ENCODE measurements around the gene PRDM8.

The PRDM8 gene

DNA sequence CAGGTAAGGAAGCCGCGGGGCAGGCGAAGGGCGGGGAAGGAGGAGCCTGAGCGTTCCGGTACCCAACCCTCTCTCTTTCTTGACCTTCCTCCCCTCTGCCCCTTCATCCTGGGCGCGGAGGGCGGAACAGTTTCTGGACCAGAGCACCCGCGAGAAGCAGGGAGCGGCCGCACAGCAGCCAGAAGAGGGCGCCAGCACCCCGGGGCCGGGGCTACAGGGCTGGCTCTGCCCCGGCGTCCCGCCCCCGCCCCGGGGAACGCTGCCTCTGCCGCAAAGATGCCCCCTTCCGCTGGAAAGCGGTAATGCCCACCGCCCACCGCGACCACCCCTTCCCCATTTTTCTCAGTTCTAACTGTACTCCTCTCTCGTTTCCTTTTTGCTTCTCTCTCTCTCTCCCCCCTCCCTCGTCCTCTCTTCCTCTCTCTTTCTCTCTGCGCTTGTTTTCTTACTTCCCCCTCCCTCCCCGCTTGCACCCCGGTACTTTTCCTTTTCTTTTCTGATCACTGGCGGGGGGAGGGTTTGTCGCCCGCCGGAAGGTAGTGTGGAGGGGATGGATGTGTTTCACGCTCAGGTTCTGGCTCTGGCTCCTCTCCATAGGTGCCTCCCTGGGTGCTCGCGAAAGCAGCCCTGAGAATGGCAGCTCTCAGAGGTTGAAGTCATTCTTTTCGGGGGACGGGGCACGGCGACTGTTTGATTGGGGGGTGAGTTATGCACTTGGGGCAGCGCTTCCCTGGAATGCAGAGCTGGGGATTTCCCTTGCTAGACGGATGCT is 13.1 kb upstream of the PRDM8 start:
- peak; percentile 77 for DNase-seq

DNA sequence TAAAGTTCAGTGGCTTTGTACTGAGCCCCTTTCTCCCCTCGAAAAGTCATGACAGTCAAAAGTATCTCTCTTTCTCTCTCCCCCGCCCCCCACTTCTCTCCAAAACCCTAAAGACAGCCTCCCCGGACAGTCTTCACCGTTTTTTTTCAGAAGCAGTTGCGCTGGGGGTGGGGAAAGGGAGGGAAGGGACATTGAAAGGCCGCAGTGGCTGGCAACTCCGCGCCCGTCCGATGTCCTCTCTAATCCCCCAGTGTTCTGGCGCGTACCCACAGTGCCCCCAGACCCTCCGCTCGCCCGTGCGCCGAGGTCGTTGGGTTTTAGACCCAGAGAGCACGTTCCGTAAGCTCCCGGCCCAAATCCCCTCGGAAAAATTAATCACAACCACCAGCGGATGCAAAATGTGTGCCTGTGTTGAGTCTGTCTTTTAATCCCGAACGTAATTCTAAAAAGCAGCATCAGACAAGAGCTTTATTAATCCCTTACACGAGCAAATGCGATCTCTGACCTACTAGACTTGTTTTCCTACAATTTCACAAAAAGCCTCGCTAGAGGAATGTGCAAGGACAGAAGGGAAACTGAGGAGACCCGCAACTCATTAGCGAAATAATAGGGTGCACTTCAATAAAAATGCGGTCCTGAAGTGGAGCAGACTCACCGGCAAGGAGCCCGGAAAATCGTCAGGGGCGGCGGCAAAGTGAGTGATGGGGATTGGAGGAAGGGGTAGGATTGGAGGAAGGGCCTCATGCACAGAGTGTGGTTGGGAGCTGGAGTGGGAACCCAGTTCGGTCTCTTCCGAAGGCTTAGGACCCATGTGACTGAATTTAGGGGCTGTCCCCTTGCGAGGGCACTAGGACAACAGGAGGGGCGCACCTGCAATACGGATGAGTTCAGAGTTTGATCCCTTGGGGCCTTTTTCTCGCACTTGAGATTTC is 12.2 kb upstream of the PRDM8 start:
- DNase-seq = no peak

DNA sequence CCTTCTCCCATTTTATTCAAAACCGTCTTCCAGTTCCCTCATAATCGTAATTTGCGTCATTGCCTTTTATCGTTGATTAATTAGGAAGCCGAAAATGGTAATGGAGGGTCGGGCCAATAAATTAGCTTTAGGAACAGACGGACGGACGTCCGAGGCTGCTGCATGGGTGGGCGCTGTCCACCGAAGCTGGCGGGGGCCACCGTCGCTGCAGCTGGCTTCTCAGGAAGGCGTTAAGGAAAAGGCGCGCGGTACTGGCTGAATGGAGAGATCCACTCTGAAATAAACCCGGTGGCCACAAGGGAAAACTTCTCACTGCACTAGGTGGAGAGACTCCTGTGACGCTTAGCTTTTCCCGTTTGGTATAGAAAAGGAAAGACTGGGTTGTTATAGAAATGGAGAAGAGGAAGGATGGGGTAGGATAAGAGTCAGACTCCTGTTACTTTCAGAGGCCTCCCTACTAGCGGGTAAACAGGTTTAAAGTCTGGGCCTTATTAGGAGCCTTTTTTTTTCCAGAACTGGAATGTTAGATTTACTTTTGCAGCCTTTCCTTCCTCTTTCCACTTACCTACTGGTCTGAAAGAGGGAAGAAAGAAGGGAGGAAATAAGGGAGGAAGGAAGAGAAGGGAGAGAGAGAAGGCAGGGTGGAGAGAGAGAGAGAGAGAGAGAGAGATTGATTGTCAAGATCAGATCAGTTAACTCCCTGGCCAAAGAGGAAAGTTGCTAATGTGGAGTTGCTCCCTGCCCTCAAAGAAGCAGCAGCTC is 11.3 kb upstream of the PRDM8 start:
- no peak for DNase-seq

DNA sequence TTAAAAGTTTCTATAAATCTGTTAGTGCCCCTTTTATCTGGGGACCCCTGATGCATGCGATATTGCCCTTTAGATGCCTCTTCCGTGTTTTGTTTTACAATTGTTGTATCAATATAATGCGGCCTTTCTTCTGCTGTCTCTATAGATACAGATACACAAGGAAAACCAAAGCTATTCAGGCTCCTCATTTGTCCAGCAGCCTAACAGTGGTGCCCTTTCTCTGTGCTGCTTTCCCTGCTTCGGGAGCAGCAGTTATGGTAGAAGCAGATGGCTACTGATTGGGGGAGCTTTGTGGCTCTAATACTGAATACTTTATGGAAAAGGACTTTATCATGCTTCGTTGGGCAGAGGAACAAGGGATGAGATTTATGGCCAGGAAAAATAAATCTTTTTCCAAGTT is 10.6 kb upstream of the PRDM8 start:
- no peak for DNase-seq

DNA sequence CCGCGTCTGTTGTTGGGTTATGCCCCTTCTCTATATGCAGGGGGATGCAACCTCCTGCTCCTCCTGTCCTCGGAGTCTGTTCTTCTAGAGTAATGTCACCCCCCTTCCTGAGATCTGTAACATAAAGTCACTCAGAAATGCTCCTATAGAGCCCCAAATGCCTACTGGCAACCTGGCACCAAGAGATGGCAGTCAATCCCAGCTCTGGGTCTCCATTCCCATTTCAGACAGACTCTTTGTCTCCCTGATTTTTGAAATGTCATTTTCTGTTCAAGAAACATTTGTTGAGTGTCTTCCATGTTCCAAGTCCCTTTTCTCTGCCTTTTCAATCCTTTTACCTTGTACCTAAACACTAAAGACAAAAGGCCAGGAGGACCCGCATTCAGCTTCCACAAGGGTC is 9.6 kb upstream of the PRDM8 start:
- no peak for DNase-seq

DNA sequence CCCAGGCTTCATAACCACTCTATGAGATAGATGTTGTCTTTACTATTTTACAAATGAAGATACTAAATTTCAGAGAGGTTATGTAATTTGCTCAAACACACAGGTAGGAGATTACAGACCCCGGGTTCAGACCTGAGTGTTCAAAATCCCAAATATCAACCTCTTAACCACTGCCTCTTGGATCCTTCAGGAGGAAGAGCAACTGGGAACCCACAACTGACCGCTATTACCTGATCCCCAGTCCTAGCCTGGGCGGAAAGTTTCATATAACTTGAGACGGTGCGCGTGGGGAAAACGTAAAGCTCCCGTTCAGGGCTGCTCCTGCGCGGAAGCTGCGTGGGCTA is 8.9 kb upstream of the PRDM8 start:
- DNase-seq = no peak

DNA sequence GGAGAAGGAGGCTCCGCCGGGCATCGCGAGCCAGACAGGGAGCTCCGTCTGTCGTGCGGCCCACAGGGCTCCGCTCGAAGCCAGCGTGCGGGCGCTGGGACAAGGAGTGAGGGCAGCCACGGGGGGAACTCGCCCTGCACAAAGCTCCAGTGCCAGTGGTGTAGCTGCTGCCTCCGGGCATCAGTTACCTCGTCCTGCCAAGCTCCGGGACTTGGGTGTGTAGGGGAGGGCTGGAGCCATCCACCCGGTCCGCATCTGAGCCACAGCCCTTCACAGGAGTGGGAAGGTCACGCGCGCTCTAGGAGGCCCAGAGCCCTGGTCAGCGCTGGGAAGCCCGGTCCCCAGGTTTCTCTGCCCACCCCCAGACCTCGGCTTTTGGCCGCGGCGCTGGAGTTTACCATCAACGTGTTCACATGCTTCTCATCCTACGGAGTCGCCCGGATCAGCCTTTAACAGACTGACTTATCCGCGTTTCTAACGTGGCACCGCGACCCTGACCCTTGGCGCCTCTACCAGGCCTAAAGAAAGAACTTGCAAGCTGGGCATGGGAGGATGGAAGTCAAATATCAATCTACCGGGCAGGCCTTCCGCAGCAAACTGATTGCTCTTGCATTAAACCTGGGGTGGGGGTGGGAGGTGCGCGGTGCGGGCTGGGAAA is 8.4 kb upstream of the PRDM8 start:
- DNase-seq = no peak

DNA sequence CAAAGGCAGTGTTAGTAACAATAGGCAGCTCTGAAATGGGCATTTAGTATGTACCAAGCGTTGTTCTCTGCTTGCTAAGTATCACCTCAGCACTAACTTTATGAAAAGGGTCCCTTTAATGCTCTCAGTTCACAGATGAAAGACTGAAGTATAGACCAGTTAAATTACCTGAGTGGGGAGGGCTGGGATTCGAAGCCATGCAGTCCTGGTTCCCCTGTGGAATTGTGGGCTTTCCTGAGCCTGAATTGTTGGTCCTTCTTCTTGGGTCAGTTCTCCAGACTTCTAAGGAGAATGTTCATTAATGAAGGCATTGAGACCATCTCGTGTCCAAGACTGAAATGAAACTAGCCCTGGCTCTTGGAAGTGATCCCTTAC is 7.7 kb upstream of the PRDM8 start:
- no peak for DNase-seq

DNA sequence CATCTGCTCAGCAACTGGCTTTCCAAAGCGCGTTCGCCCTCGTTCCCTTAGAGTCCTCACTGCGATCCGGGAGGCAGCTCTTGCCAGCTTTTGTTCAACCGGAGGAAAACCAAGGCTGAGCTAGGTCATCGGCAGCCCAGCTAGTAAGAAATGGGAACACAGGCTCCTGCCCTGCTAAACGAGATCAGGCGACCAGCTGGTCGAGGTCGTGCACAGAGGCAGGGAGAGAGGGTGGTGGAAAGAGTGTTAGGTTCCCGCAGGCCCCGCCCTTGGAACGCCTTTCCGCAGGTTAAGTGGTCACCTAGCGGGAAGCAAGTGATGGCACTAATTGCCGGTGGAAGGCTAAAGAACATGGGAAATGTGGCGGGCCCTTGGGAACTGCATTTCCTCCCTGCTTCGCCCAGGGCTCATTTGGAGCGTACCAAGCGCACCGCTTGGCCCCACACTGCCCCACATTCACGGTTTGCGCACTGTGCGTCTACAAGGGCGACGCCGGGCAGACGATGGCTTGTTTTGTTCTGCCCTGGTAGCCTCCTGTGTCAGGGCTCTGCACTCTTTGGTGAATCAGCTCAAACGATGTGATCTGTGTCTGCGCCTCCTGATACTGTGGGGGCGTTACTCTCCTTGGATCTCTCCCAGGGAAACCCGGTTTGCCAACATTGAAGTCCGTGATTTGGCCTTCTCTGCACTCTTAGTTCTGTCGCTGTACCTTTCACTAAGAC is 7.2 kb upstream of the PRDM8 start:
- no peak for DNase-seq

DNA sequence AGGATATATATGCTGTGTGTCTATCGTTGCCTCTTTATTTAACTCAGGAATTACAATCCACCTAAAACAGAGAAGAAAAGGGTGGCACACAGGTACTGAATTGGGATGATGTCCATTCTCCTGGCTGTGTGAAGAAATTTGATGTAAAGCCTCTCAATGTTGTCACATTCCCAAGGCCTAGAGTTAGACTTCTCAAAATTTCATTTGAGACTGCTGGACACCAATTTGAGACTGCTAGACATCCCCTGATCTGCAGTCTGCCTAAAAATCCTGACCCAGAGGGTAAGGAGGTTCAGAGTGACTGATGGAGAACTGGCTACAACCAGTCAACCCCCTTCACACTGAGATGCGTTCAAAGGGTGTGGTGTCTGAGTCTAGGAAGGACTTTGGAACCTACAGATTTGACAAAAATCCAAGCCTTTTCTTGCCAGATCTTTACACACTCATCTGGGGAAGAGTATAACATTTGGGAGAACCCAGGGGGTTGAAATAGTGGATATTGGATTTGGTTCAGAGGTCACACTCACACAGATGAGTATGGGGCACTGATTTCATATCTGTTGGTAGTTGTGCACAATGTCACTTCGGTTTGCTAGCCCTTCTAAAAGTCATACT is 4.9 kb upstream of the PRDM8 start:
- no peak for DNase-seq

DNA sequence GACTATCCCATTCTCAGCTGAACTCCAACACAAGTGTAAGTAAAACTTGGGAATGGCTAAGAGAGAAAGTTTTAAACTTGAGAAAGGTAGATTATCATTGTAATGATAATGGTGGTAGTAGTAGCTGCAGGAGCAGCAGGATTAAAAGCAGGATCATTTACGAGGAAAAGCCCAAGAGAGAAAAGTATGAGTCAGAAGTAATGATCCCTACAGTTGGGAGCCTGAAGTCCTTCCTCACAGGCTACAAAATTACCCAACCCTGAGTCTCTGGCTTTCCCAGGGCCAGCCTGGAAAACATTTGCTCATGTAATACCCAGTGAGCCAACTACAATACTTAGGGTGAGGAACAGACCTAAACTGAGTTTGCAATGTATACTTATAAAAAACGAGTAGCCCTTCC is 4.4 kb upstream of the PRDM8 start:
- DNase-seq = no peak

DNA sequence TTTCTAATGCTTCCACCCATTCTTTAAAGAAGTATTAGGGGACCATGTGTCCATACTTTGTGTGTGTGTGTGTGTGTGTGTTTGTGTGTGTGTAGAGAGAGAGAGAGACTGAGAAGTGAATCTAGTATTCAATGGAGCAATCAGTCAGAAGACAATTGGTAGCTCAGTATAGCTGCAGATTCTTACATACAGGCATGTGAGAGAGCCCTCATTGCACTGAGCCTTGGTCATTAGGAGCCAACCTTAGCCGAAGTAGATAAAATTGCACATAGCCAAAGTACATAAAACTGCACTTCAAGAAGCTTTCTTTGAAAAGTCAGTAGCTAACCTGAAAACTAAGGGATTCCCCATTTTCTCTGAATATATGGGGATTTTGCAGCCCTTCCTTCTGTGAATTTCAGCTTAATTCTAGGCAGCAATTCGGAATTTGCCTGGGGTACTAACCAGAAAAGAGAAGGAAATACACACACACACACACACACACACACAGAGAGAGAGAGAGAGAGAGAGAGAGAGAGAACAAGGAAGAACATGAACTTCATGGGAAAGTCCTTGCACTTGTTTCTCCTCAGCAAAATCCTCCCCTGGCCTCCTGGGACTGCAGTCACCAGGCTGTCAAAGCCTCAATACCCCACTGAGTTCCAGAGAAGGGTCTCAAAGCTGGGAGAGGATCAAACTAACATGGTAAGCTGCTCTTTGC is 1.7 kb upstream of the PRDM8 start:
- DNase-seq = no peak

DNA sequence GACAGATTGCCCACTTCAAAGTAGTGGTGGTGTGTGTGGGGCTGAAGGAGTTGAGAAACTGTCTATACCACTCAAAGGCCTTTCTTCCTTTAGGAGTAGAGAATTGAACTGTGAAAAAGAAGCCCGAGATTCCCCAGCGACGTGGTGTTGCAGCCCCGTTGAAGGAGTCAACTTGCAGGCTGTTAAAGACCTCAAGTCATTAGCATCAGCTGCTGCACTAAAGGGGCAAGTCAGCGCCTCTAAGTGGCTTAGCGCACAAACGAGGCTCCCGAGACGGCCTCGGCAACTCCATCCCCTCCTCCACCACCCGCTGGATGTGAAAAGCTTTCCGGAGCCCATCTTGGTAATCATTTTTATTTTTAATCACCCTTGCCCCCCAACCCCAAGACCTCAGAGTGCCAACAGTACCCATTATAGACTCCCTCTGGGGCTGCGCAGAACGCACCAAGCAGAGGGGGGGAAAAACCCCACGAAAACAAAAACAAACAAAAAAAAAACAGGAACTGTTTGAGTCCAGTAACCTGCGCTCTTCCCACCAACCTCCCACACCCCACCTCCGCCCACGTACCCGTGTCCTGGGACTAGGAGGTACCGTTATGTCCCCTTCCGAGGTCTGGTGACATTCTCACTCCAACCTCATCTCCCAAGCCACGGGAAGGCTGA is 913 bp upstream of the PRDM8 start:
- DNase-seq = no peak

DNA sequence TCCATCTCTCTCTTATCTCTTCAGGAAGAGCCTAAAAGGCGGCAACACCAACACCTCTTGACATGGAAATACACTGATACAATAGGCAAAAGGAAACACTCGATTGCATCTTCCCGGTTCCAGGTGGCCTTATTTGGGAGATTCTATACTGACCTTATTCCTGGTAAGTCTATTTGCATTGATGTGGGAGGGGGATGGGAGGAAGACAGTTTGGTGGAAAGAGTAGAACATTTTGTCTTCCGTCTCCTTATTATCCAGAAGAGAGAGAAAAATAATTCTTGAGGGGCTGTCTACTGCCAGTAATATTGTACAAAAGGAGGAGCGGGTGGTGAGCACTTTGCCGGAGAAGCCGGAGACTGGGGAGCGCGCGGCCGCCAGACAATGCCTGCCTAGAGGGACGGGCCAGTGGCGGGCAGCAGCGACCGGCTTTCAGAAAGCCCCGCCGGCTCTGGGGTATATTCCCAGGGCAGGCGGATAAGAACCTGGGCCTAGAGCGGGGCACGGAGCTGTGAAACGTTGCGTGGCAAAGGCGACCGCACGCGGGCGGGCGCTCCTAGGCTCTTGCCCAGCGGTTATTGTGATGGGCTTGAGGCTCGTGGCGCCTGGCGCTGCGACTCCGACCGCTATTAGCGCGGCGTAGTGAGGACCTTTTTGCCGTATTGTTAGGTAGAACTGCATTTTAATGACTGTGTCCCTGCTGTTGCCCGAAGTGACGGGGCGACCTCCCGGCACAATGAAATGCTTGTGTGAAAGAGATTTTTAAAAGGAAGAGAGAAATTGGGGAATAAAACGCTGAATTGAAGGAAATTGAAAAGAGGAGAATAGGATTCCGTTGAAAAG is 518 bp downstream of the PRDM8 start:
- DNase-seq = peak; percentile 39

DNA sequence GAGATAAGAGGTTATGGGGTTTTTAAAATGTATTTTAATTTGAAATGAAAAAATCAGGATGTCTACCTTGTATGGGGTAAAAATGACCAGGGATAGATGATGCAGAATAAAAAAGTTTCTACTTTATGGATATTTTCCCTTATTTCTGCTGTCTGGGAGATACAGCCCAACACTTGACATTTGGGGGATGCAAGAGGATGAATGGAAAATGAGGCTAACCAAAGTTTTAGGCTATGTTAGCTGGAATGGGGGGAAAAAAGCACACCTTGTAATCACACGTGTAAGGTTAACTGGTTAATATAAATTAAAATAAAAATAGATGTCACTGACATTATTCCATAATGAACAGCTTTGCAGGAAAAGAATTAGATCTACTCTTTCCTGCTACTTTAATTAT is 1.1 kb downstream of the PRDM8 start:
- DNase-seq = no peak

DNA sequence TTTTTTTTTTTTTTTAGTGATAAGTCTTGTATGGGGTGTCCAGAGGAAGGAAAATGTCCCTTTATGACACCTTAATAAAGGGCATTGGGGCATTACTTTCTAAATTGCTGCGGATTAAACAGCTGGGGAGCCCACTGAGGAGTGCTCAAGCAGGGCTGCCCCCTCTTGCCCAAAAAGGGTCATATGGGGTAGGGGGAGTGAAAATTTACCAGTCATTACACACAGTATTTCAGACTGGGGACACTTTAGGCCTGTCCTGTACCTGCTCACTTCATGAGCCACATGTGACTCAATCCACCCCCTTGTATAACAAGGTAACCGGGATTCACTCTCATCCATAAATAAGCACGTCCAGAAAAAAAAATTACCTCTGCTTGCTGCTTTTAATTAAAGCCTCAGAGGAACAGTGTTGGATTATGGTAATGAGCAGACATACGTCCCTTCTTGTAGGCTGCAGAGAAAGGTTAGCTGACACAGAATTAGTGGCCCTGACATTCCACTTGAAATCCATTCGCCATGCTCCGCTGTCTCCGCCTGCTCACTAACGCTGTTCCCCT is 1.8 kb downstream of the PRDM8 start:
- no peak for DNase-seq

DNA sequence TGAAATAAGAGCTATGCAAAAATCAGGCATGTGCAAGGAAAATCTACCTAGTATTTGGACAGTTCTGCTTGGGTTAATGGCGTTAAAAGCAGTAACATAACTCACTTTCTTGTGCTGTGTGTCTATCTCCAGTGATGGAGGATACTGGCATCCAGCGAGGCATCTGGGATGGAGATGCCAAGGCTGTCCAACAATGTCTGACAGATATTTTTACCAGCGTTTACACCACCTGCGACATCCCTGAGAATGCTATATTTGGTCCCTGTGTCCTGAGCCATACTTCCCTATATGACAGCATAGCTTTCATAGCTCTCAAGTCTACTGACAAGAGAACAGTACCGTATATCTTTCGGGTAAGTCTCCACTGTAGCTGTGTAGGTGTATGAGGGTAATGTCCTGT is 2.6 kb downstream of the PRDM8 start:
- no peak for DNase-seq

DNA sequence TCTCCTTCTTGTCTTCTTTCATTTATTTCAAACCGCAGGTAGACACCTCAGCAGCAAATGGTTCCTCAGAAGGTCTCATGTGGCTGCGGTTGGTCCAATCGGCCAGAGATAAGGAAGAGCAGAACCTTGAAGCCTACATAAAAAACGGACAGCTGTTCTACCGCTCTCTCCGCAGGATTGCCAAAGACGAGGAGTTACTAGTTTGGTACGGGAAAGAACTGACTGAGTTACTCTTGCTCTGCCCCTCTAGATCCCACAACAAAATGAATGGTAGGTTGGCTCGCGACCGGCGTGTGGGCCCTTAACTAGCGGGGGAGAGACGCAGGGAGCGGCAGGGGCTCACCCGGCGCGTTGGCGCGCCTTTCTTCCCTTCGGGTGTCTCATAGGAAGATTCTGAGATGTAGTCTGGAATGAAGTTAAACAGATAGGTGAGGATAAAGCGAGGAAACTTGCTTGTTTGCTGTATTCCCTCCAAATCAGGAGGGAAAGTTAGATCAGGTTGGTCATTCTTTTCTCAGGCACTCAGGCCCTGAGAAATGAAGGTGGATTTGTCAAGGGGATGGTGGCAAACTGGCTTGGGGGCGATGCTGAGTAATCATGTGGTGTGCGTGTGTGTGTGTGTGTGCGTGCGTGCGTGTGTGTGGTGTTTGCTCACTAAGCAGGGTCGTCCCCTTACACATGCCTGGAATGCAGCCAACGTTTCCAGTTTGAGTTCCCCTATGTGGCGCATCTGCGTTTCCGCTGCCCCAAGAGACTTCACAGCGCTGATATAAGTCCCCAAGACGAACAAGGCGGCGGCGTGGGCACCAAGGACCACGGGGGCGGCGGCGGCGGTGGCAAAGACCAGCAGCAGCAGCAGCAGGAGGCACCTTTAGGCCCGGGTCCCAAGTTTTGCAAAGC is 4.2 kb downstream of the PRDM8 start:
- DNase-seq = peak; percentile 78
